Measurements from ENCODE around the gene RBM33.
"Not testable (repeated sequence)": the region's sequence is repeated elsewhere in the genome, so short reads cannot be mapped to it uniquely, and the experiment has no call there.

RBM33 gene

DNA sequence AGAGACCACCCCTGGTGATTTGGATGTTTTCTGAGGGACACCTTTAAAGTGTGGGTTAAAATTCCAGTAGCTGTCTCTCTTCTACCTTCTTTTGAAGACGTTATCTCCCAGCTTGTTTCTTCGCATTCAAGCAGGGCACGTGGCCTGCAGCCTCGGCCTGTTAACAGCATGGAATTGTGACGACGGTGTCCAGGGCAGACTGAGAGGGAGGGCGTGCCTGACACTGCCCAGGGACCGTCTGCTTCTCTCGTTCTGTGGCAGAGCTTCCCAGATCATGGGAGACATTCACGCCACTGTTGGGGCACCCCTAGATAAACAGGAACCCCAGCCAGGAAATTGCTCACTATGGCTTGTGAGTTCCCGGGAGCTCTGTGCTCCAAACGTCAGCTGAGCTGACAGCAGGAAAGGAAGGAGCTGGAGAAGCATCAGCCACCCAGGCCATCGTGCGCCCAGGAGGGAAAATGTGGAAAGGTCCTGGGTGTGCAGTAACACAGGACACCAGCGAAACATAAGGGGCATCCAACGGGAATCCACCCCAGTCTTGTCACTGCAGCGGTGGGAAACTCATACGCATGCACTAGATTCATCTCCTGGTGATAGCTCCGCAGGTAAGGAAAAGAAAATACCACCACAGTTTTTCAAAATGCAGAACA is 41.1 kb upstream of the RBM33 start:
- no peak overlapping the region for H3K27ac ChIP-seq
- TF ChIP-seq, protein P1, sequence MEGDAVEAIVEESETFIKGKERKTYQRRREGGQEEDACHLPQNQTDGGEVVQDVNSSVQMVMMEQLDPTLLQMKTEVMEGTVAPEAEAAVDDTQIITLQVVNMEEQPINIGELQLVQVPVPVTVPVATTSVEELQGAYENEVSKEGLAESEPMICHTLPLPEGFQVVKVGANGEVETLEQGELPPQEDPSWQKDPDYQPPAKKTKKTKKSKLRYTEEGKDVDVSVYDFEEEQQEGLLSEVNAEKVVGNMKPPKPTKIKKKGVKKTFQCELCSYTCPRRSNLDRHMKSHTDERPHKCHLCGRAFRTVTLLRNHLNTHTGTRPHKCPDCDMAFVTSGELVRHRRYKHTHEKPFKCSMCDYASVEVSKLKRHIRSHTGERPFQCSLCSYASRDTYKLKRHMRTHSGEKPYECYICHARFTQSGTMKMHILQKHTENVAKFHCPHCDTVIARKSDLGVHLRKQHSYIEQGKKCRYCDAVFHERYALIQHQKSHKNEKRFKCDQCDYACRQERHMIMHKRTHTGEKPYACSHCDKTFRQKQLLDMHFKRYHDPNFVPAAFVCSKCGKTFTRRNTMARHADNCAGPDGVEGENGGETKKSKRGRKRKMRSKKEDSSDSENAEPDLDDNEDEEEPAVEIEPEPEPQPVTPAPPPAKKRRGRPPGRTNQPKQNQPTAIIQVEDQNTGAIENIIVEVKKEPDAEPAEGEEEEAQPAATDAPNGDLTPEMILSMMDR (conservative IDR thresholded peaks at IDR 0.05), result no peak

DNA sequence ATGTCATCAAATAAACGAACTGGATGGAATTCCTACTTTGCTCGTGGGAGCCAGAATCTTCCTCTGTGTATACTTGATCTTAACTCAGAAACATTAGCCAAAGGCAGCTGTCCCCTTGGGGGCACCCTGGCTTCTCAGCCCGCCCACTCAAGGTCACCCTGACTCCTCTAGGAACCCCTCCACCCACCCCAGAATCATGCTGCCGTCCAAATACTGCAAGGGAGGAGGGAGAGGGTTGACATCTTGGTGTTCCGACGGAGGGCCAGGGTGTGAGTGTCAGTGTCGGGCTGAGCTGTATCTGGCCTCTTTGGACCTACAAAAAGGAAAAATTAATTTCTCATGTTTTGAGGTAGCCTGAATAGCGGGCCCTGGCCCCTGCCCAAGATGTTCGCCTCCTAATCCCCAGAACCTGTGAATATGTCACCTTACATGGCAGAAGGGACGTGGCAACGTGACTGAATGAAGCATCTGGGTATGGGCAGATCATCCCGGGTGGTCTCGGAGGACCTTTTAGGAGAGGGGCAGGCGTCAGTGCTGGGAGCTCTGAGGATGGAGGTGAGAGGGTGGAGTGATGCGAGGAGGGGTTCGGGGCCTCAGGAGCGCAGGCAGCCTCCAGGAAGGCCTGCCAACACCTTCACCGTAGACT is 40.5 kb upstream of the RBM33 start:
- TF ChIP-seq, protein P1 (conservative IDR thresholded peaks at IDR 0.05), result no peak
- H3K27ac ChIP-seq, result no peak overlapping the region

DNA sequence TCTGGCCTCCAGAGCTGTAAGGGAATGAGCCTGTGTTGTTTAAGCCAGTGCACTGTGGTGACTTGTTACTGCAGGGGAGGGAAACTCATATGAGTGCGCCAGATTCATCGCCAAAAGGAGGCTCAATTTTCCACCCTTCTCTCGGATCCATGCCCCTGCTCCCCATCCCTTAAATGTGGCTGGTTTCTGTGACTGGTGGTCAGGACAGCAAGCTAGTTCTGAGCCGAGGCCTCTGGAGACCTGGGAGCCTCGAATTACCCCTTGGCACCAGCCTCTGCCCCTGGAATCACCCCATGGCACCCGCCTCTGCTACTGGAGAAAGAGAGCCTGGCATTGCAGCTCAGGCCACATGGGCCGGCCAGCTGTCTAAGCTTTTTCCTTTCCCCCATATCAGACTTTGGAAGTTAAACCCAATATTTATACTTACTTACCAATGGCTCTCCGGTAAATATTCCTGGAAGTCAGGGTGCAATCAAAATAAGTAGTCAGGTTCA is 39.9 kb upstream of the RBM33 start:
- H3K27ac ChIP-seq, result no peak overlapping the region
- TF ChIP-seq, protein P1 (conservative IDR thresholded peaks at IDR 0.05), result no peak

DNA sequence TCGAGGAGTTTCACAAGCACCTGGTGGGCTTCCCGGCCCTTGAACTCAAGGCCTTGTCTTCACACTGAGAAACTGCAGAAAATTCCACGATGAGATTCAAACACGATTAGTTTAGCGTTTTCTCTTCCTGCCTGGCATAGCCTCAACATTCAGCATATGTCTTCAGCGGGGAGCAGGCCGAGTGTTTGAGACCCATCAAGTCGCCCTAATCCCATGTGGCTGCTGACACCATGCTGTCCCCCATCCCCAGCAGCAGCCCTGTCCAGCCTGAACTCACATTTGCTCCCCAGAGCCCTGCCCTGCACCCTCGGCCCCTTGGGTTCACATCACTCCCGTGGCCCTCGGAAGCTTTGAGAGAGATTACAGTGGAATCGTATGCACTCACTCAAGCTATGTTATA is 35.3 kb upstream of the RBM33 start:
- H3K27ac ChIP-seq, result no peak overlapping the region
- TF ChIP-seq, protein P1 (conservative IDR thresholded peaks at IDR 0.05), result no peak

DNA sequence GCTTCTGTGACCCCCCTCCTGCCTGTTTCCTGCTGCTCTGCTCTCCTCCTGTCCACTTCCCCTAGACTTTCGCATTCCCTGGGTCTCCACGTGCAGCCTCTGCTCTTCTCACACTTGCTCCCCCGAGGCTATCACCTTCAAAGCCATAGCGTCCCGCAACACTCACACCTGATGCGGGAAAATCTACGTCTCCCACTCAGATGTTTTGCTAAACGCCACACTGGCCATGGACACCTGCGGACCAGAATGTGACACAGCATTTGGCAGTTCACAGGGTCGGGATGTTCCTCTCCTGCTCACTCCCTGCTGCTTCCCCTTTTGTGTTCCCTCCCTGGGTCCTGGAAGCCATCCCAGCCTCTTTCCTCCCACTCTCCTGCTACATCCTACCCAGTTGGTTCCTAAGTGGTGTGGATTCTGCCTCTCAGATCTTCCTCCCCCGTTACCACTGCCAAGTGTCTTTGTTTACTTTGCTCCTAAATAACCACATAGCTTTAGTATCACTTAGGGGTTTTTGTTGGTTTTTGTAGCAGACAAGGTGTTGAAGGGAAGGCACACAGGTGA is 33.7 kb upstream of the RBM33 start:
- TF ChIP-seq, protein P1 (conservative IDR thresholded peaks at IDR 0.05), result no peak
- H3K27ac ChIP-seq, result no peak overlapping the region; the same call in 1 of the 2 replicates

DNA sequence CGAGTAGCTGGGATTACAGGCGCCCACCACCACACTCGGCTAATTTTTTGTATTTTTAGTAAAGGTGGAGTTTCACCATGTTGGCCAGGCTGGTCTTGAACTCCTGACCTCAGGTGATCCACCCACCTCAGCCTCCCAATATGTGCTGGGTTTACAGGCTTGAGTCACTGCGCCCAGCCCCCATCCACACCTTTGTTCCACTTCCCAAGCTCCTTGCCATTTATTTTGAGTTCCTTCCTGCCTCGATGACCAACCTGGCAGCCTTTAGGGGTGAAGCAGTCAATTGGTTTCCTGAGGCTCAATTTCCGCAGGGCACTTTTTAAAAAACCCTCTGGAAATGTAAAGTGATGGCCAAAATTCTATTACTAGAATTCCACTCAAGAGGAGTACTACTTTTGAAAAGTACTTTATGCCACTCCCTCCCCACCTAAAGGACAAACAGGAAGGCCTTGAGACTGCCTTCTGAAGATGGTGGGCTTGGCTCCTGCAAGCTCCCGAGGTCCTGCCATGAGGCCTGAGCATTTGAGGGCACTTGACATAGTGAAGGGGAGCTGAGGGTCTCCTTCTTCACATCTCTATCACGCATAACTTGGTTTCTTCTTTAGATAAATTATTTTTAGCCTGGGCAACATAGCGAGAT is 32.5 kb upstream of the RBM33 start:
- no peak overlapping the region for H3K27ac ChIP-seq
- TF ChIP-seq, protein P1 (conservative IDR thresholded peaks at IDR 0.05), result no peak

DNA sequence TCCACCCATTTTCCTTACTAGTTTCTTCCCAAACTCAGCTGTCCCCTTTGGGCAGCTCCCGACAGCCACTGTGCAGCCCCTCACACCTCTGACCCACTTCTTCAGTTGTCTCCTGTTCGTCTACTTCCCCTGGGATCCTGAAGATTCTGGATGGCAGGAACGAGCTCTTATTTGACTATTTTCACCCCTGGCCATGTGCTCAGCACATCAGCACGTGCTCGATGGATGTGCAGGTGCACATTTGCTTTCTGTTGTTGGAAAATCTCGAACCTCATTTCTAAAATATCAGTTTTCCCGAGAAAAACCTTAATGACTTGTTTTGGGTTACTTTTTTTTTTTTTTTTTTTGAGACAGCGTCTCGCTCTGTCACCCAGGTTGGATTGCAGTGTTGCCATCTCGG is 31.8 kb upstream of the RBM33 start:
- TF ChIP-seq, protein P1 (conservative IDR thresholded peaks at IDR 0.05), result no peak
- H3K27ac ChIP-seq, result no peak overlapping the region

DNA sequence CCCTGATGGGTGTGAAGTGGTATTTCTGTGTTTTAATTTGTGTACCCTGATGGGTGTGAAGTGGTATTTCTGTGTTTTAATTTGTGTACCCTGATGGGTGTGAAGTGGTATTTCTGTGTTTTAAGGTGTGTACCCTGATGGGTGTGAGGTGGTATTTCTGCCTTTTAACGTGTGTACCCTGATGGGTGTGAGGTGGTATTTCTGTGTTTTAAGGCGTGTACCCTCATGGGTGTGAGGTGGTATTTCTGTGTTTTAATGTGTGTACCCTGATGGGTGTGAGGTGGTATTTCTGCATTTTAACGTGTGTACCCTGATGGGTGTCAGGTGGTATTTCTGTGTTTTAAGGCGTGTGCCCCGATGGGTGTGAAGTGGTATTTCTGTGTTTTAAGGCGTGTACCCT is 29.4 kb upstream of the RBM33 start:
- not testable (repeated sequence) for H3K27ac ChIP-seq
